Measurements from ENCODE around the gene MRPL47. TPM values are rescaled to one million over a fixed set of nuclear protein-coding genes. Genes with fewer than 3 reads are reported as not detected.
A peak's percentile ranks its signal among the peaks of the same experiment; 100 is the strongest.

The MRPL47 gene
- total and polyA plus RNA-seq, 12 donors: 15.9 to 108 (median 36.0) TPM

GRCh38 chr3:179622023-179622422 is 17.6 kb upstream of the MRPL47 start:
- TF ChIP-seq CTCF (IDR thresholded peaks at IDR 0.05) (no peak), POLR2A (IDR thresholded peaks at IDR 0.05) (no peak)
- Histone ChIP-seq H3K27me3 (no peaks in the 10 kb centered on the region), H3K4me3 (no peak overlapping the region), H3K9me3 (replicated peaks in 1 of 3) (no peaks in the 10 kb centered on the region), H3K4me1 (replicated peaks in 1 of 2) (no peaks in the 10 kb centered on the region), H3K36me3 (replicated peaks in 1 of 2) (peaks cover 0 to 57% of the 10 kb centered on the region in 2 donors), H3K27ac (no peak overlapping the region)
- DNase-seq: no peak
- intact Hi-C loops (cut with DNase I): no loop called here
- 93 to 100% (median 95%) methylated on average over 2 of the region's 2 CpGs for WGBS, 4 donors

GRCh38 chr3:179615458-179616173 is 11.2 kb upstream of the MRPL47 start:
- Histone ChIP-seq H3K4me1 (replicated peaks in 1 of 2) (peaks cover 17 to 26% of the 10 kb centered on the region in 2 donors), H3K4me3 (no peak overlapping the region), H3K36me3 (replicated peaks in 1 of 2) (peaks cover 0 to 22% of the 10 kb centered on the region in 2 donors), H3K27me3 (no peaks in the 10 kb centered on the region), H3K27ac (peak overlapping the region in 4 of 5 donors; percentile 7 to 44 (median 22)), H3K9me3 (replicated peaks in 1 of 3) (no peaks in the 10 kb centered on the region)
- no peak for DNase-seq
- TF ChIP-seq CTCF (IDR thresholded peaks at IDR 0.05): no peak
- TF ChIP-seq POLR2A (IDR thresholded peaks at IDR 0.05): no peak
- intact Hi-C loops (cut with DNase I): no loop called here
- 41 to 48% (median 44%) methylated on average over 4 of the region's 4 CpGs for WGBS, 4 donors

GRCh38 chr3:179613807-179614206 is 9.4 kb upstream of the MRPL47 start:
- H3K27me3 ChIP-seq: no peaks in the 10 kb centered on the region
- intact Hi-C loops (cut with DNase I): no loop called here
- no peak for DNase-seq
- H3K36me3 ChIP-seq (replicated peaks in 1 of 2): peaks cover 0 to 19% of the 10 kb centered on the region in 2 donors
- peaks cover 17 to 33% of the 10 kb centered on the region in 2 donors for H3K4me1 ChIP-seq (replicated peaks in 1 of 2)
- peak overlapping the region in 4 of 5 donors; percentile 2 to 50 (median 45) for H3K27ac ChIP-seq
- no peak for TF ChIP-seq CTCF (IDR thresholded peaks at IDR 0.05)
- no peak for TF ChIP-seq POLR2A (IDR thresholded peaks at IDR 0.05)
- 40 to 54% (median 44%) methylated on average over 2 of the region's 2 CpGs for WGBS, 4 donors
- H3K4me3 ChIP-seq: no peak overlapping the region
- no peaks in the 10 kb centered on the region for H3K9me3 ChIP-seq (replicated peaks in 1 of 3)

GRCh38 chr3:179610066-179610465 is 5.6 kb upstream of the MRPL47 start:
- intact Hi-C loops (cut with DNase I): no loop called here
- Histone ChIP-seq H3K27me3 (no peaks in the 10 kb centered on the region), H3K4me3 (no peak overlapping the region), H3K9me3 (replicated peaks in 1 of 3) (no peaks in the 10 kb centered on the region), H3K27ac (no peak overlapping the region), H3K4me1 (replicated peaks in 1 of 2) (peaks cover 10 to 44% of the 10 kb centered on the region in 2 donors), H3K36me3 (replicated peaks in 1 of 2) (no peaks in the 10 kb centered on the region)
- 95 to 100% (median 98%) methylated on average over 4 of the region's 4 CpGs for WGBS, 4 donors
- TF ChIP-seq CTCF (IDR thresholded peaks at IDR 0.05) (no peak), POLR2A (IDR thresholded peaks at IDR 0.05) (no peak)
- no peak for DNase-seq
